ENCODE data around the gene SECISBP2L. TPM values are rescaled to one million over a fixed set of nuclear protein-coding genes. Genes with fewer than 3 reads are reported as not detected.

The SECISBP2L gene
- total RNA-seq, 1 experiment from 2014 or later, result 40.5 TPM

DNA sequence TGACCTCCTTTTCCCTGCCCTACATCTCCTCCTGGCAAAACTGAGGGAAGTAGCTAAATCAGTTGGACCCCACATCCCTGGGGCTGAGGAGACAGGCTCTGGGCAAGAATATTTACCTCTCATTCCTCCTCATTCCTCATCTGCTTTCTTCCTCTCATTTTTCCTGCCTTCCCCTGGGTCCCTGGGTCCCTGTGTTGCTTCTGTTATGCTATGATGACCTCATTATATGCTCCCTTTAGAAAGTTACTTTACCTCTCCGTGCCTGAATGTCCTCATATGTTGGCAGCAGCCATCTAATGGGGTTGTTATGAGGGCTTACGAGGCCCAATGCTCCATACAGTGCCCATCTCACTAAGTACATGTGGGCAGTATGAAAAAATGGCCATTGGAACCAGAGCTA, 81.3 kb downstream of the SECISBP2L start:
- in situ Hi-C loops (cut with HindIII; ENCODE audit: low pct_unique_long_range_greater_than_20kb, low sequenced_read_pairs), result no loop called here
- ATAC-seq, result no peak
- peaks cover 6% of the 10 kb centered on the region for H3K4me1 ChIP-seq (ENCODE audit: control insufficient read depth, insufficient read depth, low read length)
- CTCF ChIA-PET, result interaction anchor here (1.5 to 3.1 kb wide), 2 partner anchors 10 to 103 kb away, joined by 4 to 12 read pairs; no protein-coding TSS in a partner anchor
- TF ChIP-seq SIN3A (IDR thresholded peaks at IDR 0.05; ENCODE audit: borderline replicate concordance, insufficient read depth, low read depth, low read length), result no peak
- TF ChIP-seq POLR2AphosphoS5 (IDR thresholded peaks at IDR 0.05; ENCODE audit: low read depth, low read length), result no peak
- TF ChIP-seq TCF7L2 (IDR thresholded peaks at IDR 0.05; ENCODE audit: low read depth, low read length), result no peak
- TF ChIP-seq, protein P1, sequence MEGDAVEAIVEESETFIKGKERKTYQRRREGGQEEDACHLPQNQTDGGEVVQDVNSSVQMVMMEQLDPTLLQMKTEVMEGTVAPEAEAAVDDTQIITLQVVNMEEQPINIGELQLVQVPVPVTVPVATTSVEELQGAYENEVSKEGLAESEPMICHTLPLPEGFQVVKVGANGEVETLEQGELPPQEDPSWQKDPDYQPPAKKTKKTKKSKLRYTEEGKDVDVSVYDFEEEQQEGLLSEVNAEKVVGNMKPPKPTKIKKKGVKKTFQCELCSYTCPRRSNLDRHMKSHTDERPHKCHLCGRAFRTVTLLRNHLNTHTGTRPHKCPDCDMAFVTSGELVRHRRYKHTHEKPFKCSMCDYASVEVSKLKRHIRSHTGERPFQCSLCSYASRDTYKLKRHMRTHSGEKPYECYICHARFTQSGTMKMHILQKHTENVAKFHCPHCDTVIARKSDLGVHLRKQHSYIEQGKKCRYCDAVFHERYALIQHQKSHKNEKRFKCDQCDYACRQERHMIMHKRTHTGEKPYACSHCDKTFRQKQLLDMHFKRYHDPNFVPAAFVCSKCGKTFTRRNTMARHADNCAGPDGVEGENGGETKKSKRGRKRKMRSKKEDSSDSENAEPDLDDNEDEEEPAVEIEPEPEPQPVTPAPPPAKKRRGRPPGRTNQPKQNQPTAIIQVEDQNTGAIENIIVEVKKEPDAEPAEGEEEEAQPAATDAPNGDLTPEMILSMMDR (IDR thresholded peaks at IDR 0.05), result no peak
- TF ChIP-seq, protein P2, sequence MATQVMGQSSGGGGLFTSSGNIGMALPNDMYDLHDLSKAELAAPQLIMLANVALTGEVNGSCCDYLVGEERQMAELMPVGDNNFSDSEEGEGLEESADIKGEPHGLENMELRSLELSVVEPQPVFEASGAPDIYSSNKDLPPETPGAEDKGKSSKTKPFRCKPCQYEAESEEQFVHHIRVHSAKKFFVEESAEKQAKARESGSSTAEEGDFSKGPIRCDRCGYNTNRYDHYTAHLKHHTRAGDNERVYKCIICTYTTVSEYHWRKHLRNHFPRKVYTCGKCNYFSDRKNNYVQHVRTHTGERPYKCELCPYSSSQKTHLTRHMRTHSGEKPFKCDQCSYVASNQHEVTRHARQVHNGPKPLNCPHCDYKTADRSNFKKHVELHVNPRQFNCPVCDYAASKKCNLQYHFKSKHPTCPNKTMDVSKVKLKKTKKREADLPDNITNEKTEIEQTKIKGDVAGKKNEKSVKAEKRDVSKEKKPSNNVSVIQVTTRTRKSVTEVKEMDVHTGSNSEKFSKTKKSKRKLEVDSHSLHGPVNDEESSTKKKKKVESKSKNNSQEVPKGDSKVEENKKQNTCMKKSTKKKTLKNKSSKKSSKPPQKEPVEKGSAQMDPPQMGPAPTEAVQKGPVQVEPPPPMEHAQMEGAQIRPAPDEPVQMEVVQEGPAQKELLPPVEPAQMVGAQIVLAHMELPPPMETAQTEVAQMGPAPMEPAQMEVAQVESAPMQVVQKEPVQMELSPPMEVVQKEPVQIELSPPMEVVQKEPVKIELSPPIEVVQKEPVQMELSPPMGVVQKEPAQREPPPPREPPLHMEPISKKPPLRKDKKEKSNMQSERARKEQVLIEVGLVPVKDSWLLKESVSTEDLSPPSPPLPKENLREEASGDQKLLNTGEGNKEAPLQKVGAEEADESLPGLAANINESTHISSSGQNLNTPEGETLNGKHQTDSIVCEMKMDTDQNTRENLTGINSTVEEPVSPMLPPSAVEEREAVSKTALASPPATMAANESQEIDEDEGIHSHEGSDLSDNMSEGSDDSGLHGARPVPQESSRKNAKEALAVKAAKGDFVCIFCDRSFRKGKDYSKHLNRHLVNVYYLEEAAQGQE (IDR thresholded peaks at IDR 0.05; ENCODE audit: insufficient read depth in 1 of 2, low read depth in 2 of 2, low read length in 1 of 2), result no peak
- POLR2A ChIA-PET, result interaction anchor here (0.7 kb wide), 1 partner anchor 102 kb away, joined by 3 read pairs; no protein-coding TSS in a partner anchor
- no peak overlapping the region for H3K4me3 ChIP-seq (ENCODE audit: low read depth in 2 of 2, low read length in 2 of 2)
- intact Hi-C loops (cut with micrococcal nuclease; ENCODE audit: unreplicated experiment), result no loop called here
- BruUV-seq (replicated peaks), result no TSS peak
- no peak for DNase-seq (ENCODE audit: low read depth, low spot score)
- no peaks in the 10 kb centered on the region for H3K9me3 ChIP-seq (ENCODE audit: control insufficient read depth, insufficient read depth, low read depth, low read length)
- peaks cover 20% of the 10 kb centered on the region for H3K27me3 ChIP-seq (ENCODE audit: control insufficient read depth, insufficient read depth, low read length)
- H3K36me3 ChIP-seq (ENCODE audit: control insufficient read depth, insufficient read depth, low read length), result no peaks in the 10 kb centered on the region
- H3K27ac ChIP-seq (ENCODE audit: low read length), result no peak overlapping the region

DNA sequence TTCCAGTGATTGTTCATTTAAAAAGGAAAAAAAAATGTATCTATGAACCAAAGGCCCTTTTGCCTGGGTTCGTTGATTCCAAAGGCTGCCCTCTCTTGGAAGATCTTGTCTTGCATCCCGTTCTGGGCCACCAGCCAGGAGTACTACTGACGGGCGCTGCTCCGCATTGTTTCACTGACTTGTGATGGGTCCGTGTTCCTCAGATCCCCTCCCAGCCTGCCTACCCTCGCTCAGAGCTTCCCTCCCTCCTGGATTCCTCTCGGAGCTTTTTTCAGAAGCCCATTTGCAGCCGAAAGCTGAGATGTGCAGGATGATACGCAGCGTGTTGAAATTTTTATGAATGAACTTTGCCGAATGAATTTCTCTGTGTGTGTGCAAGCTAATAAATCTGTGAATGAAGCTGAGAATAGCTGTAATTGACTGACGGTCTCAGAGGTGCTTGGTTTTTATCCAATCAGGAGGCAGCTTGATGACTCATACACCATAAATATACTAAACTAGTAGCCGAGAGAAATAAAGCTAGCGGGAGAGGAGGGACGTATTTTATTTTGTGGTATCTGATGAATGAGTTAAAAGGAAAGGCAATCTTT, 82.6 kb downstream of the SECISBP2L start, which contains the start of gene SHC4:
Gene SHC4, minus strand, starts transcription at position 396 of the 590 bp plus-strand sequence. CDS start 904 bp downstream, outside the sequence.
- ChIA-PET POLR2A (no interaction called here), CTCF (interaction anchor here (1.5 to 3.1 kb wide), 2 partner anchors 12 to 101 kb away, joined by 4 to 12 read pairs; no protein-coding TSS in a partner anchor)
- Histone ChIP-seq H3K27me3 (ENCODE audit: control insufficient read depth, insufficient read depth, low read length) (peaks cover 20% of the 10 kb centered on the region), H3K27ac (ENCODE audit: low read length) (no peak within 1 kb of the TSS), H3K9me3 (ENCODE audit: control insufficient read depth, insufficient read depth, low read depth, low read length) (no peaks in the 10 kb centered on the region), H3K4me3 (ENCODE audit: low read depth in 2 of 2, low read length in 2 of 2) (peak within 1 kb of the TSS; percentile 35 to 44), H3K4me1 (ENCODE audit: control insufficient read depth, insufficient read depth, low read length) (peaks cover 6% of the 10 kb centered on the region), H3K36me3 (ENCODE audit: control insufficient read depth, insufficient read depth, low read length) (no peaks in the 10 kb centered on the region)
- peak; percentile 52 for ATAC-seq
- no TSS peak for BruUV-seq (replicated peaks)
- TF ChIP-seq SIN3A (IDR thresholded peaks at IDR 0.05; ENCODE audit: borderline replicate concordance, insufficient read depth, low read depth, low read length) (no peak), TCF7L2 (IDR thresholded peaks at IDR 0.05; ENCODE audit: low read depth, low read length) (no peak)
- TF ChIP-seq, protein P1 (IDR thresholded peaks at IDR 0.05), result peak; percentile 17; the same call in 1 of the 2 replicates
- in situ Hi-C loops (cut with HindIII; ENCODE audit: low pct_unique_long_range_greater_than_20kb, low sequenced_read_pairs), result no loop called here
- no peak for DNase-seq (ENCODE audit: low read depth, low spot score)
- intact Hi-C loops (cut with micrococcal nuclease; ENCODE audit: unreplicated experiment), result no loop called here
